Bone marrow (tissue), 2 donors: ENCODE measurements around the gene TMED6.
"Not testable (repeated sequence)": the region's sequence is repeated elsewhere in the genome, so short reads cannot be mapped to it uniquely, and the experiment has no call there.

Source experiments
- DNase-seq, 2 donors: peaks; one replicate each; lab custom pipeline; 2025; lab: John Stamatoyannopoulos, UW

Gene TMED6

GRCh38 chr16:69301861-69302260 is 49.7 kb downstream of the TMED6 start:
- no peak for DNase-seq

DNA sequence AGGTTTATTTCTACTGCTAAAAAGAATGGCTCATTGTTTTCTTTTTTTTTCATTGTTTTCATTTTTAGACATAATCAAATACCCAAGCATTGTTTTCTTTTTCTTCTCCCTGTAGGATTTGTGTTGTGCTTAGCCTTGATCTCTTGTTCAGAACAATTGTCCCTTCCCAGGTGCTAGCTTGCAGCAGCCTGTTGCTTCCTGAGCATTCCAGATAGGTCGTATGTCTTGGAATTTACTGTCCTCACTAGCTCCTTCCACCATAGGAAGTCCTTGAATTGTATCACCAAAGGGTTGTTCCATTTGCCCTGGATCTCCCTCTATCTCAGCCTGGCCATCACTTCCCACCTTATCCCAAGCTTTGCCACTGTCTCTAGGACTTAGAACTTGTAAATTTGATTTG is 50.4 kb downstream of the TMED6 start:
- DNase-seq: no peak

- no peak for DNase-seq
Measured at GRCh38 chr16:69298261-69298660, 53.3 kb downstream of the TMED6 start.

- not testable (repeated sequence) for DNase-seq
Measured at GRCh38 chr16:69296771-69297170, 54.8 kb downstream of the TMED6 start.

GRCh38 chr16:69294051-69294450 is 57.5 kb downstream of the TMED6 start:
- DNase-seq: no peak

DNA sequence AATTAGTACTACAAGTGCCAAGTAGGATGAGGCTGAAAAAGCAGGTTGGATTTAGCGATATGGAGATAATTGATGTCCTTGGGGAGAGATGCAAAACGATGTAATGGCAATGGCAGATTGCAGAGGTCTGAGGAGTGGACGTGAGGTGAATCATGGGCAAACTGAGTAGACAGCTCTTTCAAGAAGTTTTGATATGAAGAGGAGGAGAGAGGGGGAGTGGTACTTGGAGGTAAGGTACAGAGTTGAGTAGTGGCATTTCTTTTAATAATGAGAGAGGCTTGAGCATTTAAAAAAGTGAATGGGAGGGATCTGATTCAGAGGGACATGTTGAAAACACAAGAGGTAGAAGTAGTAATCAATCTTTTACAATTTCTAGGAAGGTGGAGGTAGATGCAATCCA is 58.2 kb downstream of the TMED6 start:
- DNase-seq: no peak
